A549 (cell line): ENCODE results near the gene FMO5. TPM values are rescaled to one million over a fixed set of nuclear protein-coding genes. Genes with fewer than 3 reads are reported as not detected.

Source experiments
- ATAC-seq, 2 experiments: fragments of 200-7000 bp in 1 of 2; fragments of >200 bp in 1 of 2; cut with Nextera tagmentation in 1 of 2; cut with Tn5 transposase in 1 of 2; 3 replicates each; pipeline versions ENCODE4 v1.8.0 to v1.9.1; 2018 to 2020; ENCODE audit warnings: mild to moderate bottlenecking in 1 of 2, moderate library complexity in 1 of 2
- CTCF ChIA-PET: fragments of 300-600 bp; sonication (Branson Sonifier 250); formaldehyde crosslinking; extraction: SDS; loops from one replicate; lab custom pipeline; 2021; ENCODE audit warnings: antibody characterized with exemption, inconsistent platforms; lab: Yijun Ruan, JAX
- POLR2A ChIA-PET: fragments of 350-600 bp; formaldehyde crosslinking; extraction: SDS; loops from one replicate; lab custom pipeline; 2021; ENCODE audit warnings: antibody characterized with exemption, inconsistent platforms; lab: Yijun Ruan, JAX
- DNase-seq, 2 experiments: peaks; one replicate each; pipeline versions ENCODE4 v3.0.0 to v3.0.0-alpha.2; 2011 to 2016; ENCODE audit warnings: low read depth in 1 of 2, low spot score in 1 of 2
- FAIRE-seq: peaks from 2 replicates; lab custom pipeline; 2011; peaks lifted over from hg19 to GRCh38; lab: Jason Lieb, UNC
- H3K27ac ChIP-seq, 2 experiments: fragments of >200 bp; sonication (Bioruptor Twin); formaldehyde crosslinking; 3 replicates each; pipeline ENCODE4 v1.5.1; 2016 to 2017
- H3K4me1 ChIP-seq: fragments of >200 bp; sonication (Bioruptor Twin); formaldehyde crosslinking; 3 replicates; pipeline ENCODE4 v1.6.1; 2016
- H3K4me2 ChIP-seq: fragments of >200 bp; sonication (Bioruptor Twin); formaldehyde crosslinking; 3 replicates; pipeline ENCODE4 v1.6.1; 2016
- H3K4me3 ChIP-seq: fragments of >200 bp; sonication (Bioruptor Twin); formaldehyde crosslinking; 3 replicates; pipeline ENCODE4 v1.5.1; 2016
- H3K9me3 ChIP-seq: fragments of >200 bp; sonication (Bioruptor Twin); formaldehyde crosslinking; 3 replicates; pipeline ENCODE4 v1.6.1; 2016
- BHLHE40 ChIP-seq: IDR thresholded peaks from 2 replicates; pipeline ENCODE4 v1.6.1; 2012; ENCODE audit warnings: low read depth, low read length, inconsistent platforms
- CEBPB ChIP-seq, 2 experiments: fragments of >200 bp in 1 of 2; sonication (Bioruptor Twin) in 1 of 2; formaldehyde crosslinking in 1 of 2; IDR thresholded peaks; 2 replicates each; pipeline ENCODE4 v1.6.1; 2012 to 2016
- FOSB ChIP-seq: fragments of 250-450 bp; sonication (Bioruptor Pico); IDR thresholded peaks from 2 replicates; pipeline ENCODE4 v1.5.0; 2020; ENCODE audit warnings: mild to moderate bottlenecking, moderate library complexity
- FOXS1 ChIP-seq: fragments of 250-450 bp; sonication (Bioruptor Pico); IDR thresholded peaks from 2 replicates; pipeline ENCODE4 v1.5.0; 2020; ENCODE audit warnings: mild to moderate bottlenecking, moderate library complexity
- HDAC2 ChIP-seq: fragments of 200-600 bp; sonication (generic); IDR thresholded peaks from 2 replicates; pipeline ENCODE4 v1.6.1; 2016
- HOXB5 ChIP-seq: fragments of 250-450 bp; sonication (Bioruptor Pico); IDR thresholded peaks from 2 replicates; pipeline ENCODE4 v1.5.0; 2020; ENCODE audit warnings: mild to moderate bottlenecking, moderate library complexity
- JUN ChIP-seq, 2 experiments: fragments of >200 bp; sonication (Bioruptor Twin); formaldehyde crosslinking; IDR thresholded peaks; 2 replicates in 1 of 2; 3 replicates in 1 of 2; pipeline ENCODE4 v1.6.1; 2016 to 2017
- KDM5A ChIP-seq: fragments of 200-600 bp; sonication (generic); IDR thresholded peaks from 2 replicates; pipeline ENCODE4 v1.6.1; 2016; ENCODE audit warnings: antibody characterized with exemption, mild to moderate bottlenecking
- MAZ ChIP-seq: fragments of 150-350 bp; IDR thresholded peaks from 2 replicates; pipeline ENCODE4 v1.6.1; 2014; ENCODE audit warnings: antibody characterized with exemption, low read depth, low read length, borderline replicate concordance
- MYC ChIP-seq: IDR thresholded peaks from 2 replicates; pipeline ENCODE4 v1.6.1; 2012; ENCODE audit warnings: mild to moderate bottlenecking, inconsistent platforms, low read length, improper control_type of control experiment, borderline replicate concordance
- NR3C1 ChIP-seq: fragments of >200 bp; sonication (Bioruptor Twin); formaldehyde crosslinking; IDR thresholded peaks from 3 replicates; pipeline ENCODE4 v1.6.1; 2017
- PHF8 ChIP-seq: fragments of 200-600 bp; sonication (generic); IDR thresholded peaks from 2 replicates; pipeline ENCODE4 v1.6.1; 2016; ENCODE audit warnings: low read depth, mild to moderate bottlenecking, antibody characterized with exemption, moderate library complexity, borderline replicate concordance
- POLR2A ChIP-seq: IDR thresholded peaks from 2 replicates; pipeline ENCODE4 v1.6.1; 2012; ENCODE audit warnings: mild to moderate bottlenecking, low read length
- POLR2AphosphoS2 ChIP-seq: conservative IDR thresholded peaks from 2 replicates; pipeline ENCODE4 v1.6.1; 2012; ENCODE audit warnings: low read length, improper control_type of control experiment, inconsistent platforms
- RAD21 ChIP-seq, 2 experiments: fragments of >200 bp in 1 of 2; sonication (Bioruptor Twin) in 1 of 2; formaldehyde crosslinking in 1 of 2; IDR thresholded peaks in 1 of 2; conservative IDR thresholded peaks in 1 of 2; 2 replicates in 1 of 2; 3 replicates in 1 of 2; pipeline ENCODE4 v1.6.1; 2012 to 2018; ENCODE audit warnings: inconsistent platforms in 1 of 2
- SMC3 ChIP-seq: fragments of >200 bp; sonication (Bioruptor Twin); formaldehyde crosslinking; IDR thresholded peaks from 3 replicates; pipeline ENCODE4 v1.6.1; 2018; ENCODE audit warnings: inconsistent platforms
- TP53 ChIP-seq: fragments of 250-450 bp; sonication (Bioruptor Pico); IDR thresholded peaks from 2 replicates; pipeline ENCODE4 v1.5.0; 2021; ENCODE audit warnings: mild to moderate bottlenecking, moderate library complexity
- ZNF302 ChIP-seq: fragments of 250-450 bp; sonication (Bioruptor Pico); IDR thresholded peaks from 2 replicates; pipeline ENCODE4 v1.9.0; 2021; ENCODE audit warnings: inconsistent platforms, mild to moderate bottlenecking, moderate library complexity
- ZSCAN20 ChIP-seq: fragments of 250-450 bp; sonication (Bioruptor Pico); IDR thresholded peaks from 2 replicates; pipeline ENCODE4 v1.8.0; 2022; ENCODE audit warnings: mild to moderate bottlenecking, moderate library complexity
- WGBS: methylation state at CpG from one replicate; pipeline ENCODE4 v1.1.6; 2017; ENCODE audit errors: missing lambda C conversion rate; 5-methylcytosine and 5-hydroxymethylcytosine counted together
- polyA plus RNA-seq, 4 experiments: library from polyadenylated mRNA; depleted of rRNA in 3 of 4; stranded (reverse); fragments of >200 nt; fragmentation: RNase III in 1 of 4; extraction: RNeasy Plus Mini Kit Qiagen cat#74134 plus additional on column Dnase treatment in 1 of 4; gene quantifications; 2 replicates in 3 of 4; 3 replicates in 1 of 4; pipeline ENCODE4 v1.2.3, GENCODE V29; 2011 to 2017
- TF ChIP-seq, protein P1 (sequence below): fragments of >200 bp; sonication (Bioruptor Twin); formaldehyde crosslinking; IDR thresholded peaks from 3 replicates; pipeline ENCODE4 v1.6.1; 2016
- TF ChIP-seq, protein P2 (sequence below): fragments of 250-450 bp; sonication (Bioruptor Pico); IDR thresholded peaks from 2 replicates; pipeline ENCODE4 v1.5.0; 2021; ENCODE audit warnings: mild to moderate bottlenecking, moderate library complexity, borderline replicate concordance
- TF ChIP-seq, protein P3 (sequence below): IDR thresholded peaks from 2 replicates; pipeline ENCODE4 v1.6.1; 2012
- TF ChIP-seq, protein P4 (sequence below): fragments of 150-350 bp; IDR thresholded peaks from 2 replicates; pipeline ENCODE4 v1.6.1; 2014; ENCODE audit warnings: low read depth, mild to moderate bottlenecking, low read length
- TF ChIP-seq, protein P5 (sequence below): fragments of >200 bp; sonication (Bioruptor Twin); formaldehyde crosslinking; IDR thresholded peaks from 3 replicates; pipeline ENCODE4 v1.5.1; 2016
- TF ChIP-seq, protein P6 (sequence below): fragments of 200-600 bp; sonication (generic); IDR thresholded peaks from 2 replicates; pipeline ENCODE4 v1.6.1; 2016; ENCODE audit warnings: antibody characterized with exemption, mild to moderate bottlenecking, moderate library complexity

Gene FMO5
- polyA plus RNA-seq, 2 of the 4 experiments (the other 2 are of a cell fraction): 0.37 to 3.4 TPM

DNA sequence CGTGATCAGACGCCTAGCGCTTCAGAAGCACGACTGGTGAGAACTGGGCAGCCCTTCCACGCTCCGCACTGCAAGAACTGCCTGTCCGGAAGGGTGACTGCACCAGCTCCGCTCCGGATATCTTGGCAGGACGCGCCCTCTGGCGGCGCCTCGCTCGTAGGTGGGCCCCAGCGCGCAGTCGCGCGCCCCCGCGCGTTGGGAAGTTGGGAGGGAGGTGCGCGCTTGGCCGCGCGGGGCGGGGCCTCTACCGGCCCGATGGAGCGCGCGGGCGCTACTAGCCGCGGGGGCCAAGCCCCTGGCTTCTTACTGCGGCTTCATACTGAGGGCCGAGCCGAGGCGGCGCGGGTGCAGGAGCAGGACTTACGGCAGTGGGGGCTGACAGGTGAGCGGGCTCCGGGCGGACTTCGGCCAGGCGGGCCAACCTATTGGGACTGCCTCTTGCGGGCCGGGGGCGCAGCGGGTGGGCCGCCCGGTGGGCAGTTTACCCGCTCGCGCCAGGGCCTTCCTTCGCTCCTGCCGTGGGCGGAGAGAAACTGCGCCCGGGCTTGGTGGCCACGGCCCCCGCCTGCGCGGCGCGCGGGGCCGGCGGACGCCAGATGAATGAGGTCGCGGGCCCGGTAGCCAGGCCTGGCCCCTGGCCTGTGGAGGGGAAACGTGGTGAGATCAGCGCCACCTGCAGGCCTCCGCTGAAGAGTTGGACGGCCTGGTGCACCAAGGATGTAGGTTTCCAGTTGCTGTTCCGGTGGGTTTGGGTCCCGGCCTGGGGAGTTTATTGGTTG lies 17.5 kb upstream of the FMO5 start, which contains the start of gene CHD1L:
TSS of gene CHD1L (plus strand) at position 236 of the 779 bp plus-strand sequence. CDS start at position 256, 20 bp downstream.
- peak within 1 kb of the TSS; percentile 97 to 98 for H3K27ac ChIP-seq
- H3K9me3 ChIP-seq: no peaks in the 10 kb centered on the region
- peak; percentile 94 to 96 for ATAC-seq
- H3K4me3 ChIP-seq: peak within 1 kb of the TSS; percentile 91
- FAIRE-seq: no peak
- CTCF ChIA-PET: interaction anchor here (0.6 to 3.7 kb wide), 56 partner anchors 8 to 650 kb away, joined by 3 to 51 read pairs (median 4); partner anchors contain the start of genes FMO5 and PRKAB2
- peak; percentile 85 to 96 for DNase-seq
- POLR2A ChIA-PET: interaction anchor here (0.7 to 1.8 kb wide), 8 partner anchors 10 to 158 kb away, joined by 3 to 35 read pairs (median 6); partner anchors contain the start of genes FMO5 and PRKAB2
- no peak for TF ChIP-seq TP53
- no peak for TF ChIP-seq POLR2AphosphoS2
- peak; percentile 98 for TF ChIP-seq PHF8
- no peak for TF ChIP-seq NR3C1
- TF ChIP-seq, protein P1, sequence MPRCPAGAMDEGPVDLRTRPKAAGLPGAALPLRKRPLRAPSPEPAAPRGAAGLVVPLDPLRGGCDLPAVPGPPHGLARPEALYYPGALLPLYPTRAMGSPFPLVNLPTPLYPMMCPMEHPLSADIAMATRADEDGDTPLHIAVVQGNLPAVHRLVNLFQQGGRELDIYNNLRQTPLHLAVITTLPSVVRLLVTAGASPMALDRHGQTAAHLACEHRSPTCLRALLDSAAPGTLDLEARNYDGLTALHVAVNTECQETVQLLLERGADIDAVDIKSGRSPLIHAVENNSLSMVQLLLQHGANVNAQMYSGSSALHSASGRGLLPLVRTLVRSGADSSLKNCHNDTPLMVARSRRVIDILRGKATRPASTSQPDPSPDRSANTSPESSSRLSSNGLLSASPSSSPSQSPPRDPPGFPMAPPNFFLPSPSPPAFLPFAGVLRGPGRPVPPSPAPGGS: 0 out of 3 replicates have a peak, but pooled peaks have one; percentile 49
- TF ChIP-seq FOXS1: no peak
- TF ChIP-seq, protein P2, sequence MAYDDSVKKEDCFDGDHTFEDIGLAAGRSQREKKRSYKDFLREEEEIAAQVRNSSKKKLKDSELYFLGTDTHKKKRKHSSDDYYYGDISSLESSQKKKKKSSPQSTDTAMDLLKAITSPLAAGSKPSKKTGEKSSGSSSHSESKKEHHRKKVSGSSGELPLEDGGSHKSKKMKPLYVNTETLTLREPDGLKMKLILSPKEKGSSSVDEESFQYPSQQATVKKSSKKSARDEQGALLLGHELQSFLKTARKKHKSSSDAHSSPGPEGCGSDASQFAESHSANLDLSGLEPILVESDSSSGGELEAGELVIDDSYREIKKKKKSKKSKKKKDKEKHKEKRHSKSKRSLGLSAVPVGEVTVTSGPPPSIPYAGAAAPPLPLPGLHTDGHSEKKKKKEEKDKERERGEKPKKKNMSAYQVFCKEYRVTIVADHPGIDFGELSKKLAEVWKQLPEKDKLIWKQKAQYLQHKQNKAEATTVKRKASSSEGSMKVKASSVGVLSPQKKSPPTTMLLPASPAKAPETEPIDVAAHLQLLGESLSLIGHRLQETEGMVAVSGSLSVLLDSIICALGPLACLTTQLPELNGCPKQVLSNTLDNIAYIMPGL (CRISPR knock-in tag): peak; percentile 95
- TF ChIP-seq, protein P3, sequence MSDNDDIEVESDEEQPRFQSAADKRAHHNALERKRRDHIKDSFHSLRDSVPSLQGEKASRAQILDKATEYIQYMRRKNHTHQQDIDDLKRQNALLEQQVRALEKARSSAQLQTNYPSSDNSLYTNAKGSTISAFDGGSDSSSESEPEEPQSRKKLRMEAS: peak; percentile 80
- no peak for TF ChIP-seq BHLHE40
- no peak for TF ChIP-seq FOSB
- TF ChIP-seq RAD21 (conservative IDR thresholded peaks at IDR 0.05 in 1 of 2, IDR thresholded peaks at IDR 0.05 in 1 of 2): peak; percentile 89 to 97
- no peak for TF ChIP-seq ZNF302 (CRISPR knock-in tag)
- TF ChIP-seq HDAC2: no peak
- peak; percentile 78 for TF ChIP-seq MYC
- TF ChIP-seq, protein P4, sequence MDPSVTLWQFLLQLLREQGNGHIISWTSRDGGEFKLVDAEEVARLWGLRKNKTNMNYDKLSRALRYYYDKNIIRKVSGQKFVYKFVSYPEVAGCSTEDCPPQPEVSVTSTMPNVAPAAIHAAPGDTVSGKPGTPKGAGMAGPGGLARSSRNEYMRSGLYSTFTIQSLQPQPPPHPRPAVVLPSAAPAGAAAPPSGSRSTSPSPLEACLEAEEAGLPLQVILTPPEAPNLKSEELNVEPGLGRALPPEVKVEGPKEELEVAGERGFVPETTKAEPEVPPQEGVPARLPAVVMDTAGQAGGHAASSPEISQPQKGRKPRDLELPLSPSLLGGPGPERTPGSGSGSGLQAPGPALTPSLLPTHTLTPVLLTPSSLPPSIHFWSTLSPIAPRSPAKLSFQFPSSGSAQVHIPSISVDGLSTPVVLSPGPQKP: no peak
- no peak for TF ChIP-seq CEBPB (IDR thresholded peaks at IDR 0.05)
- peak; percentile 83; the same call in 1 of the 2 replicates for TF ChIP-seq MAZ
- no peak for TF ChIP-seq ZSCAN20
- TF ChIP-seq, protein P5, sequence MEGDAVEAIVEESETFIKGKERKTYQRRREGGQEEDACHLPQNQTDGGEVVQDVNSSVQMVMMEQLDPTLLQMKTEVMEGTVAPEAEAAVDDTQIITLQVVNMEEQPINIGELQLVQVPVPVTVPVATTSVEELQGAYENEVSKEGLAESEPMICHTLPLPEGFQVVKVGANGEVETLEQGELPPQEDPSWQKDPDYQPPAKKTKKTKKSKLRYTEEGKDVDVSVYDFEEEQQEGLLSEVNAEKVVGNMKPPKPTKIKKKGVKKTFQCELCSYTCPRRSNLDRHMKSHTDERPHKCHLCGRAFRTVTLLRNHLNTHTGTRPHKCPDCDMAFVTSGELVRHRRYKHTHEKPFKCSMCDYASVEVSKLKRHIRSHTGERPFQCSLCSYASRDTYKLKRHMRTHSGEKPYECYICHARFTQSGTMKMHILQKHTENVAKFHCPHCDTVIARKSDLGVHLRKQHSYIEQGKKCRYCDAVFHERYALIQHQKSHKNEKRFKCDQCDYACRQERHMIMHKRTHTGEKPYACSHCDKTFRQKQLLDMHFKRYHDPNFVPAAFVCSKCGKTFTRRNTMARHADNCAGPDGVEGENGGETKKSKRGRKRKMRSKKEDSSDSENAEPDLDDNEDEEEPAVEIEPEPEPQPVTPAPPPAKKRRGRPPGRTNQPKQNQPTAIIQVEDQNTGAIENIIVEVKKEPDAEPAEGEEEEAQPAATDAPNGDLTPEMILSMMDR: peak; percentile 90
- peak; percentile 37; the same call in 1 of the 2 replicates for TF ChIP-seq KDM5A
- TF ChIP-seq HOXB5: no peak
- TF ChIP-seq SMC3: peak; percentile 94
- TF ChIP-seq, protein P6, sequence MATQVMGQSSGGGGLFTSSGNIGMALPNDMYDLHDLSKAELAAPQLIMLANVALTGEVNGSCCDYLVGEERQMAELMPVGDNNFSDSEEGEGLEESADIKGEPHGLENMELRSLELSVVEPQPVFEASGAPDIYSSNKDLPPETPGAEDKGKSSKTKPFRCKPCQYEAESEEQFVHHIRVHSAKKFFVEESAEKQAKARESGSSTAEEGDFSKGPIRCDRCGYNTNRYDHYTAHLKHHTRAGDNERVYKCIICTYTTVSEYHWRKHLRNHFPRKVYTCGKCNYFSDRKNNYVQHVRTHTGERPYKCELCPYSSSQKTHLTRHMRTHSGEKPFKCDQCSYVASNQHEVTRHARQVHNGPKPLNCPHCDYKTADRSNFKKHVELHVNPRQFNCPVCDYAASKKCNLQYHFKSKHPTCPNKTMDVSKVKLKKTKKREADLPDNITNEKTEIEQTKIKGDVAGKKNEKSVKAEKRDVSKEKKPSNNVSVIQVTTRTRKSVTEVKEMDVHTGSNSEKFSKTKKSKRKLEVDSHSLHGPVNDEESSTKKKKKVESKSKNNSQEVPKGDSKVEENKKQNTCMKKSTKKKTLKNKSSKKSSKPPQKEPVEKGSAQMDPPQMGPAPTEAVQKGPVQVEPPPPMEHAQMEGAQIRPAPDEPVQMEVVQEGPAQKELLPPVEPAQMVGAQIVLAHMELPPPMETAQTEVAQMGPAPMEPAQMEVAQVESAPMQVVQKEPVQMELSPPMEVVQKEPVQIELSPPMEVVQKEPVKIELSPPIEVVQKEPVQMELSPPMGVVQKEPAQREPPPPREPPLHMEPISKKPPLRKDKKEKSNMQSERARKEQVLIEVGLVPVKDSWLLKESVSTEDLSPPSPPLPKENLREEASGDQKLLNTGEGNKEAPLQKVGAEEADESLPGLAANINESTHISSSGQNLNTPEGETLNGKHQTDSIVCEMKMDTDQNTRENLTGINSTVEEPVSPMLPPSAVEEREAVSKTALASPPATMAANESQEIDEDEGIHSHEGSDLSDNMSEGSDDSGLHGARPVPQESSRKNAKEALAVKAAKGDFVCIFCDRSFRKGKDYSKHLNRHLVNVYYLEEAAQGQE: 0 out of 2 replicates have a peak, but pooled peaks have one; percentile 31
- TF ChIP-seq POLR2A: peak; percentile 54
- TF ChIP-seq JUN (IDR thresholded peaks at IDR 0.05): peak in 1 of 2 experiments; percentile 59; a peak in 3 of 5 replicates
- TF ChIP-seq, all 56 proteins: peak for 13
- WGBS: under 1% methylated on average over 28 of the region's 82 CpGs
- H3K4me1 ChIP-seq: peaks cover 40% of the 10 kb centered on the region
- H3K4me2 ChIP-seq: peak within 1 kb of the TSS; percentile 83
